NT2/D1 (cell line): ENCODE data around the gene OLFM3.

Experiments used
- DNase-seq: peaks from one replicate; pipeline ENCODE4 v3.0.0-alpha.2; 2011; ENCODE audit warnings: low read depth, low spot score
- H3K27me3 ChIP-seq: 2 replicates; pipeline ENCODE4 v1.6.0; 2011; ENCODE audit warnings: mild to moderate bottlenecking; ENCODE audit not compliant: insufficient read length, insufficient read depth
- H3K36me3 ChIP-seq: 2 replicates; pipeline ENCODE4 v1.6.1; 2011; ENCODE audit warnings: mild to moderate bottlenecking, low read length, mixed read lengths; ENCODE audit not compliant: insufficient read depth, insufficient read length
- H3K4me1 ChIP-seq: 2 replicates; pipeline ENCODE4 v1.5.1; 2011; ENCODE audit not compliant: insufficient read depth, insufficient read length
- H3K4me3 ChIP-seq: 2 replicates; pipeline ENCODE4 v1.5.1; 2011; ENCODE audit warnings: low read depth; ENCODE audit not compliant: insufficient read length
- H3K9ac ChIP-seq: 2 replicates; pipeline ENCODE4 v1.6.0; 2011; ENCODE audit warnings: low read depth; ENCODE audit not compliant: insufficient read length
- H3K9me3 ChIP-seq: 2 replicates; pipeline ENCODE4 v1.5.1; 2011; ENCODE audit warnings: mild to moderate bottlenecking, low read length; ENCODE audit not compliant: insufficient read depth
- SUZ12 ChIP-seq: IDR thresholded peaks from 2 replicates; pipeline ENCODE4 v1.6.1; 2011; ENCODE audit not compliant: insufficient read length, insufficient read depth; ENCODE audit errors: extremely low read depth
- YY1 ChIP-seq: IDR thresholded peaks from 2 replicates; pipeline ENCODE4 v1.6.1; 2011; ENCODE audit not compliant: insufficient read length, insufficient read depth
- ZNF274 ChIP-seq: IDR thresholded peaks from 2 replicates; pipeline ENCODE4 v1.6.1; 2011; ENCODE audit warnings: mild to moderate bottlenecking, low read depth, low read length

Gene OLFM3

DNA sequence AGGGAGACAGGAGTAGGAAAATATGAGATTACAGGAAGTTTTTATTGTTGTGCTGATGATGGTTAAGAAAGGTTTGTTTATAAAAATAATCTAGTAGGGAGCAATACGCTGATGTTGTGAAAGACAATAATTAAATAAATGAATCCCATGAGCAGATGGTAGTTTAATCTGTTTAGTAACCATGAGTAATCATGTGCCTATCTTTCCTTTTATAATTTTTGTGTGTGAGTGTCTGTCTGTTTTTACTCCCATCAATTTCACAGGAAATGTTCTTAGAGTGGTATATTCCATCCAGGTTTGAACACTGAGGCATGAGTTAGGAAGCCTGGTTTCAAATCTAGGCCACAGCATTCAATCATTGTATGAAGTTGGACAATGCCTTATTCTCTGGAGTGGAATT is 180.5 kb downstream of the OLFM3 start:
- H3K4me1 ChIP-seq = no peaks in the 10 kb centered on the region
- H3K27me3 ChIP-seq = no peaks in the 10 kb centered on the region
- H3K9ac ChIP-seq = no peak overlapping the region
- DNase-seq = no peak
- no peaks in the 10 kb centered on the region for H3K36me3 ChIP-seq
- no peak for TF ChIP-seq ZNF274
- no peak for TF ChIP-seq YY1
- TF ChIP-seq SUZ12 = no peak
- H3K9me3 ChIP-seq = no peaks in the 10 kb centered on the region
- H3K4me3 ChIP-seq = no peak overlapping the region

GRCh38 chr1:101798417-101798816 is 198.3 kb downstream of the OLFM3 start:
- TF ChIP-seq YY1 (no peak), SUZ12 (no peak), ZNF274 (no peak)
- no peak overlapping the region for H3K9ac ChIP-seq
- H3K4me3 ChIP-seq = no peak overlapping the region
- no peaks in the 10 kb centered on the region for H3K36me3 ChIP-seq
- no peaks in the 10 kb centered on the region for H3K27me3 ChIP-seq
- H3K4me1 ChIP-seq = no peaks in the 10 kb centered on the region
- no peaks in the 10 kb centered on the region for H3K9me3 ChIP-seq
- no peak for DNase-seq

- Histone ChIP-seq H3K9me3 (no peaks in the 10 kb centered on the region), H3K36me3 (no peaks in the 10 kb centered on the region), H3K4me3 (no peak overlapping the region), H3K4me1 (no peaks in the 10 kb centered on the region), H3K27me3 (no peaks in the 10 kb centered on the region), H3K9ac (no peak overlapping the region)
- no peak for DNase-seq
- no peak for TF ChIP-seq SUZ12
- TF ChIP-seq ZNF274 = no peak
- no peak for TF ChIP-seq YY1
Measured at GRCh38 chr1:101797722-101798121, 199.0 kb downstream of the OLFM3 start.

DNA sequence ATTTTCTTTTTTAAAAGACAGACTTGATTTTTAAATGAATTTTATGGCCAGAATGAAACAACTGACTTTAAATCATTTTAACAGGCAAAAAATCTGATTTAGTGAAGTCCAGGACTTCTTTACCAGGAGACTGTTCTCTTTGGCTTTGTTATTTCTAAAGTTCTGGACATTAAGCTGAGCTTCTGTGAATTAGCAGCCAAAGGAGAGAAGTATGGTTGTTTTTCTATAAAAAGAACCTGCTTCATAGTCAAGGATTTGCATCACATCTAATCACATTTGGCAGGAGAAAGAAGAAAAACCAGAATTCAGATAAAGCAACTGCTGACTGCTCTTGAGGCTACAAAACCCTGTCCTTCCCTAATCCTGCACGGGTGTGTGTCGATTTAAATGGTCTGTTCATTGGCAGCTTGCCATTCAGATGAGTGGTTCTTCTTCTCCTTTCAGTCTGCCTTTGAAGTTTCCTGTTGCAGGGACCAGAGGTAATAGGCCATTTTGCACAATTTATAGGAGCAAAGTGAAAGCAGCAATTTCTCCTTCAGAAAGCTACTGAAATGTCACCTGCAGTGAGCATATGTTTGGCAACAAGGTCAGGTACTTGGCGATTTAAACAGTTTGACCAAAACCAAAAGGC is 215.4 kb downstream of the OLFM3 start:
- Histone ChIP-seq H3K9me3 (no peaks in the 10 kb centered on the region), H3K27me3 (no peaks in the 10 kb centered on the region), H3K4me3 (no peak overlapping the region), H3K9ac (no peak overlapping the region), H3K36me3 (no peaks in the 10 kb centered on the region), H3K4me1 (no peaks in the 10 kb centered on the region)
- TF ChIP-seq SUZ12 = no peak
- DNase-seq = no peak

- Histone ChIP-seq H3K4me1 (no peaks in the 10 kb centered on the region), H3K27me3 (no peaks in the 10 kb centered on the region), H3K4me3 (no peak overlapping the region), H3K36me3 (no peaks in the 10 kb centered on the region), H3K9ac (no peak overlapping the region), H3K9me3 (no peaks in the 10 kb centered on the region)
- peak; percentile 6 for DNase-seq
- TF ChIP-seq YY1 = no peak
- no peak for TF ChIP-seq ZNF274
- TF ChIP-seq SUZ12 = no peak
Measured at GRCh38 chr1:101769520-101769919, 227.2 kb downstream of the OLFM3 start.

DNA sequence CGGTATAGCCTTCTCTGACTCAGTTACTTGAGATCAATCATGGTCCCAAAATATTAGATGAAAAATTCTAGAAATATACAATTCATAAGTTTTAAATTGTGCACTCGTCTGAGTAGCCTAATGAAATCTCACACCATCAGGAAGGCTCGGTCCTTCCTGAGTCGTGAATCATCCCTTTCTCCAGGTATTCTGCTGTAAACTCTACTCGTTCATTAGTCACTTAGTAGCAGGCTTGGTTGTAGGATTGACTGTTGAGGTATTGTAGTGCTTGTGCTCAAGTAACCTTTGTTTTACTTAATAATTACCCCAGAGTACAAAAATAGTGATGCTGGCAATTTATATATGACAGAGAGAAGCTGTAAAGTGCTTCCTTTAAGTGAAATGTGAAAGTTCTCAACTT is 238.7 kb downstream of the OLFM3 start:
- no peak overlapping the region for H3K9ac ChIP-seq
- H3K27me3 ChIP-seq = no peaks in the 10 kb centered on the region
- no peak overlapping the region for H3K4me3 ChIP-seq
- no peaks in the 10 kb centered on the region for H3K4me1 ChIP-seq
- no peaks in the 10 kb centered on the region for H3K9me3 ChIP-seq
- no peak for TF ChIP-seq YY1
- TF ChIP-seq SUZ12 = no peak
- TF ChIP-seq ZNF274 = no peak
- no peak for DNase-seq
- no peaks in the 10 kb centered on the region for H3K36me3 ChIP-seq

DNA sequence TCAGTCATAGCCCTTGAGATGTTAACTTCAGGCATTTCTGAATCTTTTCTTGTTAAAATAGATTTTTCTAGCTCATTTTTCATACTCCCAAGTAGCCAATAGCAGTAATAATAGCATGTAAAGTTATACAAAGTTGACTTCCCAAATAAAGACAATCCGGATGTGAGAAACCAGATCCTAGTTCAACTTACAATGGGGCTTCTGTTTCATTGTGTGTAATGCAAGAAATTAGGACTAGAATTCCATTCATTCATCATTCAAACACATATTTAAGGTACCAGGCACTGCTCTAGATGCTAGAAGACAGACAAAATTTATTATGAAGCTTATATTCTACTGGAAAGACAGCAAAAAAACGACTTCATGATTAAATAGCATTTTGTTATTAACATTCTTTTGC is 240.3 kb downstream of the OLFM3 start:
- no peaks in the 10 kb centered on the region for H3K27me3 ChIP-seq
- no peak overlapping the region for H3K4me3 ChIP-seq
- H3K9ac ChIP-seq = no peak overlapping the region
- TF ChIP-seq ZNF274 (no peak), YY1 (no peak), SUZ12 (no peak)
- no peak for DNase-seq
- H3K4me1 ChIP-seq = no peaks in the 10 kb centered on the region
- no peaks in the 10 kb centered on the region for H3K9me3 ChIP-seq
- H3K36me3 ChIP-seq = no peaks in the 10 kb centered on the region
